Gastrocnemius medialis (tissue), 4 donors: ENCODE data around the gene GPBP1L1.

Experiments used
- POLR2A ChIP-seq, 2 donors: fragments of 450-650 bp; IDR thresholded peaks; one replicate each; pipeline ENCODE4 v1.6.1; 2017; ENCODE audit warnings: antibody characterized with exemption in 2 of 2, mild to moderate bottlenecking in 2 of 2, moderate library complexity in 2 of 2
- TF ChIP-seq, protein P1 (sequence below), 5 experiments: fragments of 450-650 bp in 3 of 5; fragments of 200-600 bp in 2 of 5; sonication (generic) in 2 of 5; IDR thresholded peaks in 4 of 5; conservative IDR thresholded peaks in 1 of 5; 1 replicate in 4 of 5; 2 replicates in 1 of 5; pipeline ENCODE4 v1.5.1; 2016 to 2019; ENCODE audit warnings: antibody characterized with exemption in 5 of 5, mild to moderate bottlenecking in 3 of 5, moderate library complexity in 3 of 5

DNA sequence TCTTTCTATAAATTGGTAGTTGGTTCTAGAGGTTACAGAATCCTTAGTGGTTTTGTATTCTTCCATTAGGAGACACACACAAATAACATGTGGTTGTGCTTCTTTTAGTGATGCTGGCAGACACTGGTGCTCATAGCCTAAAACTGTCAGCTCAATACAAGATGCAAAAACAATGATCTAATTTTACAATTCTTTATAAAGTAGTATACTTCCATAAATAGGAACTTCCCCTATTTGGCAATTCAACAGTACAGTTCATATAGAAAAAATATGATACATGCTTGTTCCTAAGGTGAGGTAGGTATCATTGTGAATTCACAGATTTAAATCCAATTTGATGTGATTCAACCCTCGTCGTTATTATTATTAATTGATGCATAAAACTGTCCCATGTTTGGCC lies 41.7 kb downstream of the GPBP1L1 start:
- TF ChIP-seq, protein P1, sequence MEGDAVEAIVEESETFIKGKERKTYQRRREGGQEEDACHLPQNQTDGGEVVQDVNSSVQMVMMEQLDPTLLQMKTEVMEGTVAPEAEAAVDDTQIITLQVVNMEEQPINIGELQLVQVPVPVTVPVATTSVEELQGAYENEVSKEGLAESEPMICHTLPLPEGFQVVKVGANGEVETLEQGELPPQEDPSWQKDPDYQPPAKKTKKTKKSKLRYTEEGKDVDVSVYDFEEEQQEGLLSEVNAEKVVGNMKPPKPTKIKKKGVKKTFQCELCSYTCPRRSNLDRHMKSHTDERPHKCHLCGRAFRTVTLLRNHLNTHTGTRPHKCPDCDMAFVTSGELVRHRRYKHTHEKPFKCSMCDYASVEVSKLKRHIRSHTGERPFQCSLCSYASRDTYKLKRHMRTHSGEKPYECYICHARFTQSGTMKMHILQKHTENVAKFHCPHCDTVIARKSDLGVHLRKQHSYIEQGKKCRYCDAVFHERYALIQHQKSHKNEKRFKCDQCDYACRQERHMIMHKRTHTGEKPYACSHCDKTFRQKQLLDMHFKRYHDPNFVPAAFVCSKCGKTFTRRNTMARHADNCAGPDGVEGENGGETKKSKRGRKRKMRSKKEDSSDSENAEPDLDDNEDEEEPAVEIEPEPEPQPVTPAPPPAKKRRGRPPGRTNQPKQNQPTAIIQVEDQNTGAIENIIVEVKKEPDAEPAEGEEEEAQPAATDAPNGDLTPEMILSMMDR (IDR thresholded peaks at IDR 0.05 in 4 of 5, conservative IDR thresholded peaks at IDR 0.05 in 1 of 5), result no peak
- no peak for TF ChIP-seq POLR2A (IDR thresholded peaks at IDR 0.05)
